GM21390 (cell line): ENCODE results near the gene NUMB.

Experiments
- ATAC-seq: cut with Tn5 transposase; IDR thresholded peaks from one replicate; pipeline ENCODE4 v1.9.1; 2021; ENCODE audit not compliant: unreplicated experiment

NUMB gene

GRCh38 chr14:73248108-73248868, 210.1 kb downstream of the NUMB start:
- ATAC-seq = peak; percentile 49

DNA sequence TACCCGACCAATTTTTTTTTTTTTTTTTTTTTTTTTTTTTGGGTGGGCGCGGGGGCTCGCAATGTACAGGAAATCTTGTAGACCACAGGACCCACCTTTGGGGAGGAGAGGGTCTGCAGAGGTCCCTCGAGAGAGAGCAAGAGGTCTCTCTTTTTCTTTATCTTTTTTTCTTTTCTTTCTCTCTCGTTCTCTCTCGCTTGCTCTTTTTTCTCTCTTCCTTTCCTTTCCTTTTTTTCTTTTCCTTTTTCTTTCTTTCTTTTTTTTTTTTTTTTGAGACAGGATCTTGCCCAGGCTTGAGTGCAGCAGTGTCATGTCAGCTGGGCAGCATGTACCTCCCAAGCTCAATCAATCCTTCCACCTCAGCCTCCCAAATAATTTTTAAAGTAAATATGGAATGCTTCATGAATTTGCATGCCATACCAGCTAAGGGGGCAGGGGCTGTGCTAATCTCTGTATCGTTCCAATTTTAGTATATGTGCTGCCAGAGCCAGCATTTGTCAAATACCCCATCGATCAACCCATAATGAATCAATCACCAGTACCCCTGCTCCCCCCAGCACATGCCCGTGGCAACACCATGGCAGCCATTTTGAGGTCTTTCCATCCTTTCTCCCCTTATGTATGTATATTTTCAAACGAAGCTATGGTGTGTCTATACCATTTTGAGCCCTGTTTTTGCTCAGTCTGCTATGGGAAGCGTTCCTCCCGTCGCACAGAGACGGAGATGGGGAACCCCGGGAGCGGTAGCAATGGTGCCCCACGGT, 211.8 kb downstream of the NUMB start:
- ATAC-seq = no peak

- ATAC-seq = peak; percentile 50
Observed at GRCh38 chr14:73245480-73246325, 212.6 kb downstream of the NUMB start.

DNA sequence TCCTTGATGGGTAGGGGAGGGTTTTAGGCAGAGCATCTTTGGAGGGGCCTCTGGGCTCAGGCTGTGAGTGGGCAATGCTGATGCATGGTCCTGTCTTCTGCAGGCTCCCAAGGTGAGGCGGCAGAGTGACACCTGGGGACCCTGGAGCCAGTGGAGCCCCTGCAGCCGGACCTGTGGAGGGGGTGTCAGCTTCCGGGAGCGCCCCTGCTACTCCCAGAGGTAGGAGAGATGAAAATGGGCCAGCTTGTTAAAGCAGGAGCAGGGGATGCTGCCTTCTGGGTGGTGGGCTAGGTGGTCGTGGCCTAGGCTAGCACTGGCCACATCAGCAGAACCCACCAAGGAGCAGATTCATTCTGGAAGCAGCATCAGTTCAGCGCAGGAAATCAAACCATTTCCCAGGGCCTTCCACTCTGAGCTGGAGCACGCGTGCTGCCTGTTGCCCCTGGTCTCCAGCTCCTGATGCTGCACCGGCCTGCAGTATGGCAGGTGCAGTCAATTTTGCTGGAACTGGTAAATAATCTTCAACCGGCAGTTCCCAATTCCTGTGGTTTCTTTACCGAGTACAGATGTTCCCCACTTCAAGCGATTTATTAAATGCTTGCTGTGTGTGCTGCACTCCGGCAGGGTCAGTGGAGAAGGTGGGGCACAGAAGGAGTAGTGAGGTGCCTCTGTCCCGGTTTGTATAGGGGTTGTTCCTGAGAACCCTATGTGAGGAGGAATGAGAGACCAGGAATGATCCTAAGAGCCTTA, 213.6 kb downstream of the NUMB start:
- no peak for ATAC-seq

DNA sequence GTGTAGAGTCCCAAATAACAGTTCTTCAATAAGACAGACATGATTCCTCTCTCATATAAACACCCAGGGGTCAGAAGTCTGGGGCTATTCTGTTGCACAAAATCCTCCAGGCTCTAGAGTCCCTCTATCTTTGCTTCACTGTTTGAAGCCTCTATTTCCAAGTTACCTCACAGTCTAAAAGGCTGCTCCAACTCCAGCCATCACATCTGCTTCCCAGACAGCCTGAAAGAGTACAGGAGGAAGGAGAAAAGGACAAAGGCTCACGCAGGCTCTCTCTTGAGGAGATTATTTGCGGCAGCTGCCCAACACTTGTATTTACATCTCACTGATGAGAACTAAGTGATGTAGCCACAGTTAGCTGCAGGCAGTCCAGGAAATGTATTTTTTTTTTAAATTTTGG, 214.6 kb downstream of the NUMB start:
- ATAC-seq = no peak

DNA sequence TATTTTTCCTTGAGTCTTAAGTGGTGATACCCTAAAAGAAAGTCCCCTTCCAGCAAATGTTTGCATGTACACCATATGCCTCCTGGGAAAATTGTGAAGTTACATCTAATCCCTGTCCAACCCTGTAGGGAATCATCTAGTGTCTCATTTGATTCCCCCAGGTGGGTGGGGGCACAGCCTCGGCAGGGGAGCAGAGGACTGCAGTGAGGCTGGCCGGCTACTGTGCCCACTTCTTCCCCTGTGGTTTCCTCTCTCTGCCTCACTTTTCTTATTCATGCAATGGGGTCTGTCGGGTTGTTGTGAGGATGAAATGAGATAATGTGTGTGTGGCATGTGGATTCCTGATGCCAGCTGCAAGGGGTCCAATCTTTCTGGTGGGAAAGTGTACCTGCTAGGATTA, 215.0 kb downstream of the NUMB start:
- ATAC-seq = no peak

- ATAC-seq = no peak
Observed at GRCh38 chr14:73242357-73242901, 215.9 kb downstream of the NUMB start.

DNA sequence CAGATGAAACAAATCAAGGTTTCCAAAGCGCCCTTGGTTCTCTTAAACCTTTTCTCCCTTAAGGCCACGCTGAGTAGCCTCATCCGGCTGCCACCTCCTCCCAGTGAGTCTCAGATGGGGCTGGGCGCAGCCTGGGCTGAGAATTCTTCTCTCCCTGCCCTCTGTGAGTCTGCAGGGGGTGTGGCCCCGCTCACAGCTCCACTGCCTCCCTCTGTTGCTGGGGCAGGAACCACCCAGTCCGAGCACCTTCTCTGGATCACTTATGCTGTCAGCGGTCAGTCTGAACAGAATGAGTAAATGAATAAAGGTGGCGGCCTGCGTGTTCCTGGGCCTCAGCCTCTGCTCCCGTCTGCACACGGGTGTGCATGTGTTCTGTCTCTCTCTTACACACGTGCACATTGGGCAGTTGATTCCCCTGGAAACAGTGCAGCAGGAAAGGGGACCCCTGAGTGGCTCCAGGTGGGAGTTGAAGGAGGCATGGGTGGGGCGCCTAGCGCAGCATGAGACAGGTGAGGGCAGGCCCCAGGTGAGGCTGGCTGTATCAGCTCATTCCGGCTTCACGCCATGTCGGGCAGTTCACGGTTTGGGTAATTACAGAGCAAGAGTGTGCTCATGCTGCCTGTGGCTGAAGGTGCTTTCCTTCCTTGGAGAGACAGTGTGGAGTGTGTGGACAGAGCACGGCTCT, 216.7 kb downstream of the NUMB start:
- ATAC-seq = no peak

DNA sequence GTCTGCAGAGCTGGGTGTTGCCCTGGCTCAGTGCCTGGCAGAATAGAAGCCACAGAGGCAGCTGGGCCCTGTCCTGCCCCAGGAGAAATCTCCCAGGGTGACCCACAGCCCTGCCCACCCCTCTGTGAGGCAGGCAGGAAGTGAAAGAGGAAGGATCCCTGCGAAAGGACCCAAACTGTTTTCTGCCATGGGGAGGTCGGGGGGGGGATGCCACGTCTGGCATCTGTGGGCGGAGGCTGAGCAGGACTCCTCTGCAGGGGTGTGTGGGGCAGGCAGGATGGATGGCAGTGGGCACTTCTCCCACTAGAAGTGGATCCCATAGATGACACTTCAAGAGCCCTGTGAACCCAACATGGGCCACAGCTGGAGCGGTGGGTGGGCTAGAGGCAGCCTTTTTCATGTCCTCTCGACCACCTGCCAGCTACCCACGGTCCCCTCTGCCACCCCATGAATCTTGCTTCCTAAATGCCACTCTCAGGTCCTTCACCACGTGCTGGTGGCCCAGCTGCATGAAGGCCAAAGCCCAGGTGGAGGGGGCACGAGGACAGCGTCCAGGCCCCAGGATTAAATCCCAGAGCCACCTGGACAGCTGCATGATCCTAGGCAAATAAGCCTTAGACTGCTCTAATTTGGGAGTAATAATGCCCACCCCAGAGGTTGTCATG, 217.4 kb downstream of the NUMB start:
- no peak for ATAC-seq

DNA sequence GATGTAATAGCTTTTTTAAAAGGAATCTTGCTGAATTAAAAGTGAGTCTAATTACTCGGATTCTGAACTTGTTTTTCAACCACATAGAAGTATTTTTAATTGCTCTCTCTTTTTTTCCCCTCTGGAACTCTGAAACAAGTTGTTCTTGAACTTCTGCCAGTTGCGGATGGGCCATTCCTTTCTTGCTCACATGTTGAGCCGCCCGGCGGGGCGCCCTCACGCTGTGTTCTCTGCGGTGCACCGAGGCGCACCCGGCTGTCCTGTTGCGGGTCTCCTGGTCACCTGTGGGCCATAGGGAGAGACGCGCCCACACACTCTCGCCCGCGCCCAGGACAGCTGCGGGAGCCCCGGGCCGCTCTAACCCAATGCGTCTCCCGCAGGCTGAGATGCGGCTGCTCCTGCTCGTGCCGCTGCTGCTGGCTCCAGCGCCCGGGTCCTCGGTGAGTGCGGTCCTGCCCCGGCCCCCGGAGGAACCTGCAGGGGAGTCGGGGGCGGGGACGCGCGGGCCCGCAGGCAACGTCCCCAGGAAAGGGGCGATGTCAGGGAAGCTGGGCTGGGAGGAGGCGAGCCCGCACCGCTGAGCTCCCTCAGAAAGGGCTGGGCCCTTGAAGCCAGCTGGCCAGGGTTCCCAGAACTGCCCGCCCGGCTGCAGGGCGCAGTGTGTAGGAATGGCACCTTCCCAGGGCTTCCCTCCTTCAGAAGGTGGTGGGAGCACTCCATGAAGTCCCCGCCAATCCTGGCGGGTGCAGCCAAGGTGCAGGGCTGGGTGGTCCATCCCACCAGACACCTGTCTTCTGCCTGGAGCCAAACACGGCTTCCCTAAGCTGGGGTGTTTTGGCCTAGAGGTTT, 218.7 kb downstream of the NUMB start:
- ATAC-seq = no peak

- ATAC-seq = no peak
Observed at GRCh38 chr14:73238941-73239340, 219.4 kb downstream of the NUMB start.

GRCh38 chr14:73238424-73238852, 219.9 kb downstream of the NUMB start:
- no peak for ATAC-seq

DNA sequence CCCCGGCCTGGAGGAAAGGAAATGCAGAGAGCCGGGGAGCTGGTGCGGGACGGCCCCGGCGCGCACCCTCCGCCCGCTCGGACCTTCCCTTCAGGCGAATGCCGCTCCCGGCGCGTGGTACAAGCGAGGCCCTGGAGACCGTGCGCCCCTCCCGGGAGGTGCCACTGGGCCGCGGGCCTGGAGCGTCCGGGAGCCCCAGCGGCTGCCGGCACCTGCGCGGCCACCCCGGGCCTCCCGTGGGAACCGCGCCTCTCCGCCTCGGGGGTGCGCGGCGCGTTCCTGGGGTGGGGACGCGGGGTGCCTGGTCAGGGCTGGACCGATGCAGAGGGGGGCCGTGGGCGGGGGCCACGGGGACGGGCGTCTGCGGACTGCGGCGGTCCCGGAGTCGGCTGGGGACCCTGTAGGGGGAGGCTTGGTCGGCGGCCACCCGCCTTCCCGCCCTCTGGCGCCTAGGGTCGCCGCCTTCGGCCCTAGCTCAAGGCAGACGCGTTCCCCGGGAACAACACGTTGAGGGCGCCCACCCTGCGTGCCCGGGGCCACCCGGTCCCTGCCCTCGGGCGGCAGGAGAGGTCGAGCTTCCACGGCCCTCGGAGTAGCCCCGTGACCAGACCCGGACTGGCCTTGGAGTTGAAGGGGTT, 220.4 kb downstream of the NUMB start:
- ATAC-seq = no peak

- ATAC-seq = no peak
Observed at GRCh38 chr14:73237219-73237785, 221.0 kb downstream of the NUMB start, which contains the start of gene PAPLN. Gene PAPLN (plus strand): TSS chr14:73237506. CDS start chr14:73239779, 2,273 bp downstream.

DNA sequence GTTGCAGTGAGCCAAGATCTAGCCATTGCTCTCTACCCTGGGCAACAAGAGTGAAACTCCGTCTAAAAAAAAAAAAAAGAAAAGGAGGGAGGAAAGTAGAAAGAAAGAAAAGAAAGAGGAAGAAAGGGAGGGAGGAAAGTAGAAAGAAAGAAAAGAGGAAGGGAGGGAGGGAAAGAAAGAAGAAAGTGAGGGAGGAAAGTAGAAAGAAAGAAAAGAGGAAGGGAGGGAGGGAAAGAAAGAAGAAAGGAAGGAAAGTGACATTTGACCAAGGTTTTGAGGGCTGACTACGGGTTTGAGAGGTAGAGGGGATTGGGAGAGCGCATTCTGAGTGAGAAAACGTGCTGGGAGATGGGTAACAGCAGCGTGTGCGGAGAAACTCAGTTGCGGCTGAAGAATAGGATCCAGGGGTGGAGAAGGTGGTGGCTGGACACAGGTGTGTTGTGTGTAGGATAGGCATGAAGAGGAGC, 221.6 kb downstream of the NUMB start:
- ATAC-seq = no peak

DNA sequence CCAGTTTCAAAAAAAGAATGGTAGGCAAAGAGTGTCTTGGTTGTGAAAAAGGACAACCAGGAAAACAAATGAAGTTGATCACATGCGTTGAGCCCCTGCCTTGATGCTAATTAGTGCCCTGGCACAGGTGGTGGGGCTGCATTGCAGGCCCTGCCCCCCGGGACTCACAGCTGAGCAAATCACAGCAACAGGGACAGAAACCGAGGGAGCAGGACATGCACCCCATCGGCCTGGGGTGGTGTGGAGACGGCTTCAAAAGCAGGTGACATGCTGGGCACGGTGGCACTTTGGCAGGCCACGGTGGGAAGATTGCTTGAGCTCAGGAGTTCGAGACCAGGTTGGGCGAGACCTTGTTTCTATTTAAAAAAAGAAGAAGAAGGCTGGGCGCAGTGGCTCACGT, 222.2 kb downstream of the NUMB start:
- ATAC-seq = no peak

DNA sequence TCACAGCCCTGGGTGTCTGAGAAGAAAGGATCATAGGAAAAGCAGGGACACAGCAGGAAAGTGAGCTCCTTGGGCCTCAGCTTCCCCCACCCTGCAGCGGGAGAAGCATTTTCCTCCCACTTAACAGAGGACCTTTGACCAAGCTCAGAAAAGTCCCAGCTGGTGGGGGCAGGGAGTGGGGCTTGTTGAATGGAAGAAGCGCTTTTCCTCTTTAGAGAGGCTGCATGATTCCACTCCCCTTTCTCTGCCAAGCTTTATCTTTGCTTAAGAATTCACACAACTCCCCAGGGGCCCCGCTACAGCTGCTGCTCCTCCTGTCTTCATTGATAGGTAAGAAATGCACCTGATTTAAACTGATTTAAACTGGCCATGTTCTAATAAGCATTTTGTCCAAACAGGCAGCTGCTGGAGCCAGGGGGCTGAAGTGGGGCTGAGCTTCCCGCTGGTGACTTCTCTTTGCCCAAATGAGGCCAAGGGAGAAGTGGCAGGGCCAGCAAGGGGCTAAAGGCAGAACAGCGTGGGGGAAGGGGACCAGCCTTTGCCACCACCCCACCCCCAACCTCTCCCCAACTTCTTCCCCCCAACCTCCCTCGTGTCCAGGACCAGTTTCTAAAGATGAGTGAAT, 222.7 kb downstream of the NUMB start:
- no peak for ATAC-seq
